Left lung (tissue), 10 donors: Measurements from ENCODE around the gene METTL4. TPM values are rescaled to one million over a fixed set of nuclear protein-coding genes. Genes with fewer than 3 reads are reported as not detected.

Source experiments
- ATAC-seq: fragments of 200-7000 bp; cut with Tn5 transposase; one replicate; pipeline ENCODE4 v1.9.1; 2020; ENCODE audit warnings: moderate library complexity
- DNase-seq, 4 donors: peaks; one replicate each; pipeline ENCODE4 v3.0.0-alpha.2; 2013 to 2020
- H3K27ac ChIP-seq, 2 donors: fragments of 200-600 bp; sonication (generic) in 1 of 2; one replicate each; pipeline versions ENCODE4 v1.5.0 to v1.8.0; 2020 to 2021
- H3K27me3 ChIP-seq, 2 donors: fragments of 200-600 bp; sonication (generic) in 1 of 2; one replicate each; pipeline versions ENCODE4 v1.5.0 to v1.8.0; 2020 to 2021
- H3K36me3 ChIP-seq, 2 donors: fragments of 200-600 bp; sonication (generic) in 1 of 2; one replicate each; pipeline versions ENCODE4 v1.5.0 to v1.8.0; 2020 to 2021
- H3K4me1 ChIP-seq, 2 donors: fragments of 200-600 bp; one replicate each; pipeline ENCODE4 v1.8.0; 2021
- H3K4me3 ChIP-seq, 2 donors: fragments of 200-600 bp; sonication (generic) in 1 of 2; one replicate each; pipeline versions ENCODE4 v1.5.0 to v1.8.0; 2020 to 2021; ENCODE audit warnings: mild to moderate bottlenecking in 1 of 2
- H3K9me3 ChIP-seq, 2 donors: fragments of 200-600 bp; sonication (generic) in 1 of 2; one replicate each; pipeline versions ENCODE4 v1.5.0 to v1.8.0; 2020 to 2021
- CTCF ChIP-seq, 2 donors: fragments of 200-600 bp; sonication (generic) in 1 of 2; IDR thresholded peaks; one replicate each; pipeline versions ENCODE4 v1.5.0 to v1.8.0; 2021; ENCODE audit warnings: antibody characterized with exemption in 2 of 2
- intact Hi-C, 2 donors: fragments of 100-400 bp; cut with DNase I; formaldehyde crosslinking; loops; one replicate each; pipeline versions ENCODE4 v1.11.2 to v1.14.2; 2022
- polyA plus RNA-seq, 6 donors: library from polyadenylated mRNA; unstranded; fragments of 120-200 nt; gene quantifications; one replicate each; pipeline ENCODE4 v1.2.1, GENCODE V29; 2013; ENCODE audit not compliant: insufficient read length in 6 of 6
- total RNA-seq, 2 donors: library from RNA; stranded (reverse); fragmentation: NEBNext Ultra II Directional; extraction: Animal tissue kit (Norgen Biotek cat#: 25700); gene quantifications; one replicate each; pipeline ENCODE4 v1.2.1, GENCODE V29; 2021
- donor health status: DM: no; HTN: yes; CAD: no.
- donor health status: DM: no; HTN: no; CAD: no.

Gene METTL4
- total and polyA plus RNA-seq, 8 donors = 8.7 to 23.6 (median 20.5) TPM

DNA sequence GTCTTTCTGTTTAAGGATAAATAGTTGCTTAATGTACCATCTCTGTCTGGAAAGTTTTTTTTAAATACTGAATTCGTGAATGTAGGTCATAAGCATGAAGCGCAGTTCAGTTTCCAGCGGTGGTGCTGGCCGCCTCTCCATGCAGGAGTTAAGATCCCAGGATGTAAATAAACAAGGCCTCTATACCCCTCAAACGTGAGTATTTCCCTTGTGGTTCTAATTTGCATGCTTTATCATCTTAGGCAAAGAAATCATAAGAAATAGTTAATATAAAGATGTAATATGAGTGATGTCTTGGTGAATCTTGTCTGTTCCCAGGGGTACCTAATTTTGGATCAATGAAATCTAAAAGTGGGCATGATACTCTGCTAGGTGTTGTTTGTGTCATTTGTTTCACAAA, 1.6 kb upstream of the METTL4 start:
- H3K27ac ChIP-seq = no peak overlapping the region
- TF ChIP-seq CTCF (IDR thresholded peaks at IDR 0.05) = no peak
- DNase-seq (no peak), ATAC-seq (no peak)
- H3K4me1 ChIP-seq = peaks cover 9 to 44% of the 10 kb centered on the region in 2 donors
- H3K9me3 ChIP-seq = no peaks in the 10 kb centered on the region
- H3K4me3 ChIP-seq = no peak overlapping the region
- intact Hi-C loops = no loop called here
- no peaks in the 10 kb centered on the region for H3K36me3 ChIP-seq
- no peaks in the 10 kb centered on the region for H3K27me3 ChIP-seq

- no peak for DNase-seq
- H3K4me1 ChIP-seq = peaks cover 9 to 44% of the 10 kb centered on the region in 2 donors
- TF ChIP-seq CTCF (IDR thresholded peaks at IDR 0.05) = no peak
- H3K9me3 ChIP-seq = no peaks in the 10 kb centered on the region
- intact Hi-C loops = no loop called here
- no peaks in the 10 kb centered on the region for H3K27me3 ChIP-seq
- no peaks in the 10 kb centered on the region for H3K36me3 ChIP-seq
- H3K4me3 ChIP-seq = peak overlapping the region; percentile 57 to 58
- no peak overlapping the region for H3K27ac ChIP-seq
- no peak for ATAC-seq
Observed at GRCh38 chr18:2572171-2572569, 865 bp upstream of the METTL4 start.

DNA sequence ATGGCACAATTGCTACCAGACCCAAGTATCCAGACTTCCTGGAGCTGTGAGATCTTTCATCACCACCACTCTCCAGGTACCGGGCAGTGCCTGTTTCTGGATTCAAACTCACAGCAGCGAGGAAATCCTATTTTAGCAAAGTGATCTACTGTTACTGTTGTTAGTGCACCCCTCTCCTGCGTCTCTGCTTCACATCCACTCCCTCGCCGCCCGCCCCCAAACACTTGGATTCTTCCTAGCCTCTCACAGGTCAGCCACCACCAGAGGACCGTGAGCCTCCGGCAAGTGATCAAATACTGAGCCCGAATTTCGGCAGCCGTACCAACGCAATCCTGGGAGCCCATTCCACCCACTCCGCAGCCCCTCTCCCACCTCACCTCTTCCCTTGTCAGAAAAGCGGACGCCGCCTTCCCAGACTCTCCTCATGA, 519 bp downstream of the METTL4 start:
- DNase-seq = peak in 3 of 4 donors; percentile 76 to 88 (median 77)
- intact Hi-C loops = no loop called here
- ATAC-seq = peak; percentile 86
- Histone ChIP-seq H3K27me3 (no peaks in the 10 kb centered on the region), H3K4me1 (peaks cover 9 to 44% of the 10 kb centered on the region in 2 donors), H3K4me3 (peak overlapping the region; percentile 57 to 58), H3K36me3 (no peaks in the 10 kb centered on the region), H3K9me3 (no peaks in the 10 kb centered on the region), H3K27ac (peak overlapping the region; percentile 97 to 98)
- TF ChIP-seq CTCF (IDR thresholded peaks at IDR 0.05) = no peak

- no peak for TF ChIP-seq CTCF (IDR thresholded peaks at IDR 0.05)
- Histone ChIP-seq H3K27ac (peak overlapping the region in 1 of 2 donors; percentile 97), H3K9me3 (no peaks in the 10 kb centered on the region), H3K4me3 (peak overlapping the region in 1 of 2 donors; percentile 58), H3K4me1 (peaks cover 9 to 44% of the 10 kb centered on the region in 2 donors), H3K36me3 (no peaks in the 10 kb centered on the region), H3K27me3 (no peaks in the 10 kb centered on the region)
- no peak for DNase-seq
- intact Hi-C loops = no loop called here
- ATAC-seq = no peak
Observed at GRCh38 chr18:2569338-2570207, 1.7 kb downstream of the METTL4 start.

DNA sequence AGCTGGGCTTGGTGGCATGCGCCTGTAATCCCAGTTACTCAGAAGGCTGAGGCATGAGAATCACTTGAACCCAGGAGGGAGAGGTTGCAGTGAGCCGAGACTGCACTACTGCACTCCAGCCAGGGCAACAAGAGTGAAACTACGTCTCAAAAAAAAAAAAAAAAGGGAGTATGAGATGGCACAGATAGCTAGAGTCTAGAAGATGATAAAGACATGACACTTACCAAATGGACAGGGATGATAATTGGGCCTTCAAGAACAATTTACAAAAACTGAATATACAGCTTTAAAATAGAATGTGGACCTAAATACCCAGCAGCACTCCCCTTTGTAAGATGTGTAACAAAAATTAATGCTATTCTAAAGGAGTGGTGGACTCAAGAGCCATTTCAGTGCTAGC, 2.7 kb downstream of the METTL4 start:
- Histone ChIP-seq H3K9me3 (no peaks in the 10 kb centered on the region), H3K4me1 (peaks cover 9 to 37% of the 10 kb centered on the region in 2 donors), H3K27me3 (no peaks in the 10 kb centered on the region), H3K27ac (no peak overlapping the region), H3K36me3 (peaks cover 0 to 5% of the 10 kb centered on the region in 2 donors), H3K4me3 (no peak overlapping the region)
- TF ChIP-seq CTCF (IDR thresholded peaks at IDR 0.05) = no peak
- intact Hi-C loops = no loop called here
- ATAC-seq (no peak), DNase-seq (no peak)
